Measurements from ENCODE around the gene SLC1A1.

Gene SLC1A1

DNA sequence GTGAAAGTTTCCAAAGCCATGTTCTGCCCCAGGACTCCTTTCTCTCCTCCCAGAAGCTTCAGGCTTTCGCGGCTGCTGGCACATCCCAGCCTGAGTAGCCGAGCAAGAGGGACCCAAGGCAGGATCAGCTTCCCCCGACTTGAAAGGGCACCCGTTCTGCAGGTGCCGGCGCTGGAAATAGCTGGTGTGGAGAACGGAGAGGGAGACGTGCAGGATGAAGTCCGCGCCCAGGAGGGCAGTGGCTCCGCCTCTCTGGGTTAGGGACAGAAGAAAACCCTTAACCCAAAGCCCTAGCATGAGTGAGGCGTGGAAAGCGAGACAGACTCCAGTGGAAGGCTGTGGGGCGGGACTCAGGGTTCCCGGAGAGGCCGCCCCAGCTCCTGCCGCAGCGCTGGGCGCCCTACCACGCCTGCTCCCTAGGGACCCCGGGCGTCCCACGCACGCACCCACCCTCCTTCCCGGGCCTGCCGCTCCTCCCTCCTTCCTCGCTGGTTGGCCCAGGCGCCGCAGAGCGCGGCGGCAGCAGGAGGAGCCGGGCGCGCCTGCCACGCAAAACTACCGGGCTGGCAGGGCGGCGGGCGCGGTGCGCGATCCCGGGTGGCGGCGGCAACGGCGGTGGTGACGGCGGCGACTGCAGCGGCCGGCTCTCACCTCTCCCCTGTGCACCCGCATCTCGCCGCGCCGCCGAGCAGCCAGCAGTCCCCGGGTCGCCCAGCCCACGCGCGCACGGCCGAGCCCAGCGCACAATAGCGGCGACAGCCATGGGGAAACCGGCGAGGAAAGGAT, at the start of gene SLC1A1:
SLC1A1 (plus strand) TSS at position 550 of the 786 bp plus-strand sequence; CDS start at position 762, 212 bp downstream.
- peak; percentile 92 for FAIRE-seq
- peak; percentile 83 for DNase-seq (ENCODE audit: extremely low spot score, insufficient read length, low read depth)

DNA sequence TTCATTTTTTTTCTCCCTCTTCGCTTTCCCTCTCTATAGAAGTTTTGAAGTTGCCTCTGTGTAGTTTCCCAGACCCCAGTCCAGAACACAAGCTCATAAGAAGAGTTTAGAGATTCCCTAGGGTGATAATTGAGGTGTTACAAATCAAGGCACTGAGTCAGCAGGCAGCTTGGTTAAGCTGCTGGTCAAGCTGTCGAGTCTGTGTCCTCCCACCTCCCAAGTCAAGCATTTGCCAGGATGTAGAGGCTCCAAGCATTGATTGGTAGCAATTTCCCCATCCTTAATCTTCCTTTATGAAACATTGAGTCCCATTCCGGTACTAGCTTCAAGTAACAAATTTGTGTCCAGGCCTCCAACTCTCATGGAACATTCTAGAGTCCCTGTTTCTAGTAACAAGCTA, 47.5 kb upstream of the SLC1A1 start:
- DNase-seq (ENCODE audit: extremely low spot score, insufficient read length, low read depth) = no peak
- FAIRE-seq = peak; percentile 50

DNA sequence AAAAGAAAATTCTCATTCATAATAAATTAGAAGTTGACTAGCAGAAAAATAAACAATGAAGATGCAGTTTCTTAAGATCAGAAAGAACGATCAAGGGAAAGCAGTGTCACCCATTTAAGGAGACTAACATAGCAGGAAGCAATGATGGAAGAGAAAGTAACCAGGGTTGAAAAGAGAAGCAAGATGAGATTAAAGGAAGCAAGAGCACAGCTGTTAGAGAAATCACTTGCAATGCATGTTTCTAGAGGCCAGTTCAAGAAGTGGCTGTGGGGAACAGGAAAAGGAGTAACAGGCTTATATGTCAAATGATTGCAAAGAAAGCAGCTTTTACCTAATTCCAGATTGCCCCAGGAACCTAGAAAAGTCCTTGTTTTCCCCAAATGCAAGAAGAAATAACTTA, 46.8 kb upstream of the SLC1A1 start:
- peak; percentile 9 for FAIRE-seq
- no peak for DNase-seq (ENCODE audit: extremely low spot score, insufficient read length, low read depth)

DNA sequence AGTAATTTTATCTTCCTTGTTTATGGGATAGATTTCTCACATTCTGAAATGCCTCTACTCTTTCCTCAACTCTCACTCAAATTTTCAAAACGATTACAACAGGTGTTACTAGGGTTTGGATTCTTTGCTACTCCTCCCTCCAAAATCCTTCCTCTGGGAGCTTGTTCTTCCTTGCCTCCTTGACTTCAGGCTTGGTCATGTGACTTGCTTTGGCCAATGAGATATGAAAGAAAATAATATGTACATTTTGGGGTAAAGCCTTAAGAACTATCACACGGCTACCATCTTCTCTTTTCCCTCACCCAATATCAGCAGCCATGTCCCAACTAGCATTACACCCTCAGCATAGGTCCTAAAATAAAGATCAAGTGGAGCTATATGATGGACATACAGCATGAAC, 28.8 kb upstream of the SLC1A1 start:
- peak; percentile 46 for FAIRE-seq
- no peak for DNase-seq (ENCODE audit: extremely low spot score, insufficient read length, low read depth)

DNA sequence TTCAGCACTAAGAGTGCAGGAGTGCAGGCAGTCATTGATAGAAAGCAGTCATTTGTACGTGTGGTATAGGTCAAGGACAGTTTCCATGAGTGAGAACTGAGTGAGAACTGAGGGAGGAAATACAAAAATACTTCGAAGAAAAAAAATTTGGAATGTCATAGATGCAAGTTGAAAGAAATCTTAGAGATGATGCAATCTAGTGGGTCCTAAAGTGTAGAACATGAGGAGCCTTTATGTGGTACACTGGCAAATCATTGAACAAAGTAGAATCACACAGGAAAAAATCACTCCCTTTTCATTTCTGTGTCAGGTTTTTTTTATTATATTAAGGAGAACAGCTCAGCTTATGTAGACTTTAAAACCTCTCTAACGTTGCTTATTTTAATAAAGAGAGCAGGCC, 26.4 kb upstream of the SLC1A1 start:
- no peak for DNase-seq (ENCODE audit: extremely low spot score, insufficient read length, low read depth)
- no peak for FAIRE-seq

DNA sequence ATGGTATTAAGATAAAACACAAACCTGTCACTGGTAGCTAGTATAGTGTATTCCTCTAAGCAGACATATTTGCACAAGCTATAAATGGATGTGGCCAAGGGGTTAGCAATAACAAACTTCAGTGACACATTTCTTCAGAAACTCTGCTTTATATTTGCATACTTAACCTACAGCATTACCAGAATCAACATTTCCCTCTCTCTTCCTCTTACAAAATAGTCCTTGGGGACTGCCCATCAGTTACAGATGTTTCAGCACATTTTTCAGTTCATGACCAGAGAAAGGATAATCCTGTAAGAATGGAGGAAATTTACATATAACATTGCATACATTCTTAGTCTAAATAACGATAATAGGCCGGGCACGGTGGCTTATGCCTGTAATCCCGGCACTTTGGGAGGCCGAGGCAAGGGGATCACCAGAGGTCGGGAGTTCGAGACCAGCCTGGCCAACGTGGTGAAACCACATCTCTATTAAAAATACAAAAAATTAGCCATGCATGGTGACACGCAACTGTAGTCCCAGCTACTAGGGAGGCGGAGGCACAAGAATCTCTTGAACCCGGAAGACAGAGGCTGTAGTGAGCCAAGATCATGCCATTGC, 25.3 kb upstream of the SLC1A1 start:
- FAIRE-seq (peak; percentile 100), DNase-seq (ENCODE audit: extremely low spot score, insufficient read length, low read depth) (peak; percentile 65)

DNA sequence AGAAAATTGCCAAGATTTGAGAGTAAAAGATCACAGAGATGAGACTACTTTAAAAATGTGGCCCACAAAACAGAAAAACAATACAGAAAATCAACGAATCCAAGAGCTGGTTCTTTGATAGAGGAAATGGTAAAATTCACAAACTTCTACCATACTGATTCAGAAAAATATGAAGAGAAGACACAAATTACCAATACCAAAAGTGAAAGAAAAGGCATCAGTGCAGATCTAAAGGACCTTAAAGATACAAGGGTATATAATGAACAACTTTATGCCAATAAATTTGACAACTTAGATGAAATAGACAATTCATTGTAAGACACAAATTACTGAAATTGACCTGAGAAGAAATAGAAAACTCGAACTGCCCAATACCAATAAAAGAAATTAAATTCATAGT, 24.4 kb upstream of the SLC1A1 start:
- FAIRE-seq = no peak
- no peak for DNase-seq (ENCODE audit: extremely low spot score, insufficient read length, low read depth)

DNA sequence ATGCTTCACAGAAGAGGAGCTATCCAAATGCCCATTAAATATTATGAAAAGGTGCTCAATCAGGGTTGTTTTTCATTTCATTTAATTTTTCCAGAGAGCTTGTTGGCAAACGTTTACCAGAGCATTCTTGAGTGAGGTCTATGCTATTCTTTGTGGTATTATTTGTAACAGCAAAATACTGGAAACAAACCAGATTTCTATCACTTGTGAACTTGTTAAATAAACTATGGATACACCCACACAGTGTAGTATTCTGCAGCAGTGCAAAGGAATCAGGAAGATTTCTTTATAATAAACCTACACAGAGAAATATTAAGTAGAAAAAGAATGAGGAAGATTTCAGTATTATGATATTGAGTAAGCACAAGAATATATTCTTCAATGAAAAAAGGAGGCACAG, 15.0 kb upstream of the SLC1A1 start:
- DNase-seq (ENCODE audit: extremely low spot score, insufficient read length, low read depth) (no peak), FAIRE-seq (peak; percentile 24)

DNA sequence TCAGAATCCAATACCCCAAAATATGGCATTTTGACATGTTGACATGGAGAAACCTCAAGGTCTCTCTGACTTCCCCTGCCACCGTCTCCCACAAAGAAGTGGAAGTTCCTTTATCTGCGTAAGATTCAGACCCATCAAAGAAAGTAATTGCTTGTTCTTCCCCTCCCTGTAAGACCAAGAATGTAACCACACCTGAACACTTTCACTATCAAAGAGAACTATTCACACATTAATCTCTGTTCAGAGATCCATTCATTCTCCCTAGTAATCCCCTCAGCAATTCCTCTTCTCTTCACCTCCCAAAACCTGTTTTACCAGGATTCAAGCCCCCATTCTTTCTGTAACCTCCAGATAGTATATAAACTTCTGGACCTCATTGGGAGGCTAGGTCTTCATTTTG, 4.1 kb upstream of the SLC1A1 start:
- peak; percentile 90 for FAIRE-seq
- DNase-seq (ENCODE audit: extremely low spot score, insufficient read length, low read depth) = no peak

DNA sequence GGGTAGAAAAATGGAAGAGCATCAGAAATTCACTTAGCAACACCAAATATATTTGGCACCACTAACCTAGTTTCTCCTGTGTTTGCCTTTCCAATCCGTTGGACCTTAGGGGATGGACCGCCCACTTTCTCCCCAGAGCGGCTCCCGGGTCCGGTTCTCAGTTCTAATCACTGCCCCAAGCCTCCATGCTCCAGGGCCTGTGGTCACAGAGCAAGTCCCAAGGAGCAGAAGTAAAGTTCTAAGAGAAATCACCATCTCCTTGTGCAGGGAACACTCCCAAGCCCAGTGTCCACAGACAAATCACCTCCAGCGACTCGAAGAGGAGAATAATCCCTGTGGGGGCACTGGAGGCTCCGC, 728 bp upstream of the SLC1A1 start:
- FAIRE-seq (no peak), DNase-seq (ENCODE audit: extremely low spot score, insufficient read length, low read depth) (no peak)

DNA sequence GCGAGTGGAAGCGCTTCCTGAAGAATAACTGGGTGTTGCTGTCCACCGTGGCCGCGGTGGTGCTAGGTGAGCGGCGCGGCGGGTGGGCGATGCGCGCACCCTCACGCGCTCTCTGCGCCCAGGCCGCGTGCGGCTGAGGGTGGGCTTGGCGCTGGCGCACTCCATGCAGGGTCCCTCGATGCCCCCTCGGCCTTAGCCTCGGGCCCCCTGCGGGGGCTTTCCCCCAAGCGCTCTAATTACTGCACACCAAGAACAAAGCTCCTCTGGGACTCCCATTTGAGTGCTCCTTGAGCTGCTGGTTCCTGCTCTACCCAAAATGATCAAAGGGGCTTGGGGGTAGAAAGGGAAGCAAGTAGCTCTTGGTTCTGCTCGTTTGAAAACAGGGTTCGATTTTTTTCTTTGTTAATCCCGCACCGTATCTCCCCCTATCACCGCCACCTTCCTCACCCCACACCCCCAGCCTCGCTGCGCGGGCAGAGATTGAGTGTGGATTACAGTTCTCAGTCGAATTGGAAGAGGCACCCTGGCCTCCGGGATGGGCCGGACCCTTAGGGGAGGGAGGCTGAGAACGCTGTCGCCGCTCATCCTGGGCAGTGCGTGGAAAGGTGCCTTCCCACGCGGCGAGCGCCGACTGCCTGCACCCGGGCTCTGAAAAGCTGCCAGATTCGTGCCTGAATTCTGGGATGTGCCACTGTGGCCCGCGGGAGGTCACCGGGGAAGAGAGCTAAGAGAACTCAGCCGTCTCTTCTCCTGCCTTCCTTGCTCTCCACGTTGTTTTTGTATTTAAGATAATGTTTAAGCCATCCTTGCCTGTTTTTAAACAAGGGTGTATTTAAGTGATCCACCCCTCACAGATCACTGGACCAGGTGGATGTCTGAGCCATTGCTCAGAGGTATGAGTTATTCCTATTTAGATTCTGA, 697 bp downstream of the SLC1A1 start:
- no peak for DNase-seq (ENCODE audit: extremely low spot score, insufficient read length, low read depth)
- peak; percentile 62 for FAIRE-seq

DNA sequence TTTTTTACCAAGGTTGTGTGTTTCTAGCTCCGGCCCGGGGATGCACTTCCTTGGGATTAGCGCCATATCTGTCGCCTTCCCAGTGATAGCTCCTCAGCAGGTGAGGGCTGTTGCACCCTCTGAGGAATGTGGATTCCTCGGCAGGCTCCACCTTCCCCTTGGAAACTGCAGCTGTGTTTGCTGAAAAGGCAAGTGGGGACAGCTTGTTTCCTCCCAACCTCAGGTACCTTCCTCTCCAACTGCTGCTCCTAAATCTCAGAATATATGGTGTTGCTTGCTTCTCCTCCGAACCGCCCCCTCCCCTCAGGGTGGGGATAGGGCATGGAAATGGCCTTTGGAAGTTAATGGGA, 1.3 kb downstream of the SLC1A1 start:
- DNase-seq (ENCODE audit: extremely low spot score, insufficient read length, low read depth) = no peak
- no peak for FAIRE-seq

DNA sequence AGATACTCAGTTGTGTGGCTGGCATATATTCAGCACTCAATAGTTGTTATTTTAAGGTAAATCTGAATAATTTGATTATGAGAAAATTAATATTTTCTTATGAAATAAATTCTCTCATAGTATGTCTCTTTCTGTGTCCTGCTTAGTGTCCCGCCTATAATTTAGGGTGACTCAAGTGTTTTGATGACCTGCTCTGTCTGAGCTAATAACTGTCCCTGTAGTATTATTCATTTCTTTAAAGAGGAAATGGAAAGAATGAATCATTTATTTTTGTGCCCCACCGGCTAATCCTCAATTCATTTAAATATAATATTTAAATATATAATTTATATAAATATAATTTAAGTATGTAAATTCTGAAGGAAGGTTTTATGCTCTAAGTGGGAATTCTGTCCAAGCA, 4.1 kb downstream of the SLC1A1 start:
- no peak for DNase-seq (ENCODE audit: extremely low spot score, insufficient read length, low read depth)
- no peak for FAIRE-seq

DNA sequence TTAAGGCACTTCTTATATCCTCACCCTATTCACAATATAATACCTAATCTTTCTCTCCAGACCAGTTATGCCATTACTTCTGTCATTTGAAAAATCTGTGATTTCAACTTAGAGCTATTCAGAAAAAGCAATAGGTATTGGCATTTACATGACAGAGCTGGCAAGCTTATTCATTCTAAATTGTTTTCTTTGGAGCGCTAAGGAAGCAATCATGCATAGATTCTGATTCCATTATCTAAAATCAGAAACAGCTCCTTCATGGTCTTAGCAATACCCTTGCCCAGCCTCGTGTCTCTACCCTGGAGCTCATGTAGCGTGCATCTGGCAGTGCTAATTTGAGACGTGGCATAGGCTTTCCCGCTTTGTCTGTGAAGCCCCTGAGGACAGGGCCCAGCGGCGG, 4.5 kb downstream of the SLC1A1 start:
- DNase-seq (ENCODE audit: extremely low spot score, insufficient read length, low read depth) (no peak), FAIRE-seq (no peak)

DNA sequence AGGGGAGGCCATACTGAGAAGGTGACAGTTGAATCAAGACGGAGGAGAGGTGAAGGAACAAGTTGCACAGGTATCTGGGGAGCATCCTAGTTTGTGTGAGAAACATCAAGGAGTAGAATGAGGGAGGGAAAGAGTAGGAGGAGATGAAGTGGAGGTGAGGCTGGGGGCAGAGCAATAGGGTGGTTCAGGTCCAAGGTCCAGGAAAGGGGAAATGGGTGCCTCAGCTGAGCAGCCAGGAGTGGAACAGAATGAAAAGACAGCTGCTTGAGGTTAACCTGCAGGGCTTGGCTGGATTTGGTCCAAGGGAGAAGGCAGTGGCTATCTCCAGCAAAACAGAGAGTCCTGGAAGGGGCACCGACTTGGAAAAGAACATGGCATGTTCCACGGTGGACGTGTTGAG, 5.3 kb downstream of the SLC1A1 start:
- DNase-seq (ENCODE audit: extremely low spot score, insufficient read length, low read depth) (no peak), FAIRE-seq (no peak)

DNA sequence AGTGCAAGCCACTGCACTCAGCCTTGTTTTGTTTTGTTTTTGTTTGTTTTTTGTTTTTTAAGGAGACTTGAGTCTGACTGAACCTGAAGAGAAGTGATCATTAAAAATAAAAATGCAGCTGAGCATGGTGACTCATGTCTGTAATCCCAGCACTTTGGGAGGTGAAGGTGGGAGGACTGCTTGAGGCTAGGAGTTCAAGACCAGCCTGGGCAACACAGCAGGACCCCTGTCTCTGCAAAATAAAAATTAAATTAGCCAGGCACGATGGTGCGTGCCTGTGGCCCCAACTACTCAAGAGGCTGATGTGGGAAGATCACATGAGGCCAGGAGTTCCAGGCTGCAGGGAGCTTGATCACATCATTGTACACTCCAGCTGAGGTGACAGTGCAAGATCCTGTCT, 6.2 kb downstream of the SLC1A1 start:
- FAIRE-seq = no peak
- DNase-seq (ENCODE audit: extremely low spot score, insufficient read length, low read depth) = no peak

DNA sequence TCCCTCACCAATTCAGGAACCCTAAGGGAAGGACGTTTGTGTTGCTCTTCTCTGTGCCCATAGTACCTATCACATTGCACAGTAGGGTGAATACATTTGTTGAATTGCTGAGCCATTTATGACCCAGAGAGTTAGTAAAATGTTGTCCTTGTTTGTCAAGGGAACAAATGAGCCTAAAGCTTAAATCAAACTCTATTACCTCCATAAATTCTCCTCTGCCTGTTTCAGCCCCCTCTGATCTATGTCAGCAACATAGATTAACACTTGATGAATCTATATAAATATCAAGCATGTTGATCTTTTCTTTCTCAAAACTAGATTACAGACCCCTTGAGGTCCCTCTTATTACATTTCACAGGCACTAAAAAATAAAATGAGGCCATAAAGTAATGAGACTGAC, 7.1 kb downstream of the SLC1A1 start:
- DNase-seq (ENCODE audit: extremely low spot score, insufficient read length, low read depth) = no peak
- peak; percentile 35 for FAIRE-seq

DNA sequence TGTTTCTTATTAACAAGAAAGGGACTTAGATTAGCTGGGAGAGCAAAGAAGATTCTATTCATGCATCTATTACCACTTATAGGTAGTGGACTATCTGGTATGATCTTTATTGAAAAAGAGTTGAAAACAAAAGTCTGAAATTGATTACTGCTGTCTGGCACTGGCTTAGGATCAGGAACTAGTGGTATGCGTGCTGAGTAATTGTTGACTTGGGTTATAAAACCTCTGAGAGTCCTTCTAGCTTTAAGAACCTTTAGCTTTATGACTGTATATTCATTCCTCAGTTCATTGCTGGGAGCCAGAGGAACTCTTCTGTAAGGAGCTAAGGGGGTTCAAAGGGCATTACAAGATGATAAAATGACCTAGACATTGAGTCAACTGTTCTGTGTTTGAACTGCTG, 7.6 kb downstream of the SLC1A1 start:
- peak; percentile 72 for FAIRE-seq
- no peak for DNase-seq (ENCODE audit: extremely low spot score, insufficient read length, low read depth)

DNA sequence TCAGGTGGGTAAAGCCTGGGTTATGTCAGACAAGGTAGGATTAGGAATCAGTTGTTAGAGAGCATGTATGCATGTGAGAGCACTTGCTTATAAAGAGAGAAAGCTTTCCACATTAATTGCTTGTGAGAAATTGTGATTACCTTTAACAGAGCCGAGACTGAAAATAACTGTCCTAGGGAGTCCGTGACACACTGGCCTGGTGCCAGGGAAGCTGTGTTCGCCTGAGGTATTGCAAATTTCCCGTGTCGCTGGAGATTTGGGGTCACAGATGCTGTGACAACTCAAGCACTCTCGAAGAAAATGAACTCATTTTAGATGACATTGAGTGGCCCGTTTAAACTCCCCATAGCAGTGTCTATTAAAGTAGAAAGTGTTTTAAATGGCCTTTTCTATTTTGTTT, 9.6 kb downstream of the SLC1A1 start:
- no peak for DNase-seq (ENCODE audit: extremely low spot score, insufficient read length, low read depth)
- FAIRE-seq = no peak

DNA sequence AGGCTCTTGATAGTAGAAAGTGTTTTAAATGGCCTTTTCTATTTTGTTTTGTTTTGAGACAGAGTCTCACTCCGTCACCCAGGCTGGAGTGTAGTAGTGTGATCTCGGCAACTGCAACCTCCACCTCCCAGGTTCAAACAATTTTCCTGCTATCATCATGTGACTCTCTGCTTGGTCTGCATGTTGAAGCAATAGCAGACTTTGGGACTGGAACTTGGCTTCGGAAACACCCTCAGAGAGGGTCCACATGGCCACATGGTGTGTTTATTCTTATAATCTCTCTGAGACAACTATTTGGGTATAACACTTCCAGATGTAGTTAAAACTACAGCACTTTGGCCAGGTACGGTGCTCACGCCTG, 10.9 kb downstream of the SLC1A1 start:
- no peak for FAIRE-seq

DNA sequence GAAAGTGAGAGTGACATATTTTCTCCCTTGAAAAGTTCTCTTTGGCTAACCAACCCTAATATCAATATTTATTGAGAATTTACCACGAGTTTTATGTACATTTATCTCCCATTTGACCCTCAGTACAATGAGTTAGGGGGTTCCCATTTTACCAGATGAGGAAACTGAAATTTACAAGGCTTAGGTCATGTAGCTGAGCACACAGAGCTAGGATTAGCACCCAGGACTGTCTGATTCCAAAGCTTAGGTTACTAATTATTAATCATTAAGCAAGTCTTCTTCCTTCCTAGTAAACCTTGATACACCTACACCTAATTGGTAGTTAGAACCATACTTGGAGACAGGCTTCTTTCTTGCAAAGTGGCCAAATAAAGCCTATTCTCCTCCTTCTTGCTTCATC, 12.2 kb downstream of the SLC1A1 start:
- FAIRE-seq = peak; percentile 5
- no peak for DNase-seq (ENCODE audit: extremely low spot score, insufficient read length, low read depth)

More for the DNA sequence above, 10.9 kb downstream of the SLC1A1 start:
- DNase-seq (ENCODE audit: extremely low spot score, insufficient read length, low read depth) = no peak

Data from GM18507 (cell line).